NCI-H446 treated with DMSO at 0.1 percent for 48 hours (cell line): ENCODE data around the gene CLDN4.
"Not testable (repeated sequence)": the region's sequence is repeated elsewhere in the genome, so short reads cannot be mapped to it uniquely, and the experiment has no call there.

Source experiments
- DNase-seq: peaks from one replicate; lab custom pipeline; 2025; lab: John Stamatoyannopoulos, UW

Gene CLDN4

DNA sequence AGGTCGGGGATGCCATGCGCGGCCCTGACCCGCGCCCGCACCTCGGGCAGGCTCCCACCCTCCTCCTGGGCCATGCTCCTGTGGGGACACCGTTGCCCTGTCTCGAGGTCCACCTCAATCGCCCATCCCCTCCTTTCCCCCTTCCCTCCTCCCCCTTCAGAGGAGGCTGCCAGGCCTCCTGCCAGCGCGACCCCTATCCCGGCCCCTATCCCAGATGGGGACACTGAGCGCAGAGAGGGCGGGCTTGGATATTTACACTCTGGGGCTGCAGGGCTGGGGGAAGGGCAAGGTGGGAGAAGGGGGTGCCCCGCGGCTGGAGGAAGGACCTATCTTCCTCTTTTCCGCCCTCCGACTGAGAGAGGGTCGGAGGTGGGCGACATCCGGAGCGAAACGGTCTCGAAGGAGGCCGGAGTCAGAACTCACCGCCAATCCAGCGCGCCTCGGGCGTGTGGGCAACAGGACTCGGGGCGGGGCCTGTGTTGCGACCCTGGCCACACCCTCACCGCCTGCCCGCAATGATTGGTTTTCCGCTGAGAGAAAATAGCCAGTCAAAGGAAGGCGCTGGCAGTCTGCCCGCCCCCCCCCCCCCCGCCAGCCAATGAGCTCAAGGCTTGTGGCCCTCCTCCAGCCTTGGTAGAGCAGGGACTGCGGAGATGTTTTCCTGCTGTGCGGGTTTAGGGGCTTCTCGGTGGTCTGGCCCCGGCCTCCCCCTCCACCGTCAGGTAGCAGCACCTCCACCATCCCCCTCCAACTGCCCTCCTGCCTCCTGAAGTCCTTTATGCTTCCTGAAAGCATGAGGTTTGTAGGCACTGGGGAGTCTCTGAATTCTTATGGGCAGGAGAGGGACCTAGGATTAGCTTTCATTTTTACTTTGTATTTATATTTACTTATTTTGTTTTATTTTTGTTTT lies 11.5 kb downstream of the CLDN4 start, which contains the start of gene METTL27:
Gene METTL27 (minus strand): TSS at position 450 of the 910 bp plus-strand sequence. CDS start 376 bp downstream, at position 74.
- DNase-seq, result peak; percentile 53

DNA sequence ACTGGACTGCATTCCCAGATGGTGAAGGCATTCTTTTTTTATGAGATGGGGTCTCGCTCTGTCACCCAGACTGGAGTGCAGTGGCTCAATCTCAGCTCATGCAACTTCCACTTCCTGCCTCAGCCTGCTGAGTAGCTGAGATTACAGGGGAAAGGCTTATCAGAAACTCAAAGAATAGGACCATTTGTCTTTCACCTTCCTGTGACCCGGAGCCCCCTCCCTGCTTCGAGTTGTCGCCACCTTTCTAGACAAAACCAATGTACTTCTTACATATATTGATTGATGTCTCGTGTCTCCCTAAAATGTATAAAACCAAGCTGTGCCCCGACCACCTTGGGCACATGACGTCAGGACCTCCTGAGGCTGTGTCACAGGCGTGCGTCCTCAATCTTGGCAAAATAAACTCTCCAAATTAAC lies 13.3 kb downstream of the CLDN4 start:
- DNase-seq, result no peak

DNA sequence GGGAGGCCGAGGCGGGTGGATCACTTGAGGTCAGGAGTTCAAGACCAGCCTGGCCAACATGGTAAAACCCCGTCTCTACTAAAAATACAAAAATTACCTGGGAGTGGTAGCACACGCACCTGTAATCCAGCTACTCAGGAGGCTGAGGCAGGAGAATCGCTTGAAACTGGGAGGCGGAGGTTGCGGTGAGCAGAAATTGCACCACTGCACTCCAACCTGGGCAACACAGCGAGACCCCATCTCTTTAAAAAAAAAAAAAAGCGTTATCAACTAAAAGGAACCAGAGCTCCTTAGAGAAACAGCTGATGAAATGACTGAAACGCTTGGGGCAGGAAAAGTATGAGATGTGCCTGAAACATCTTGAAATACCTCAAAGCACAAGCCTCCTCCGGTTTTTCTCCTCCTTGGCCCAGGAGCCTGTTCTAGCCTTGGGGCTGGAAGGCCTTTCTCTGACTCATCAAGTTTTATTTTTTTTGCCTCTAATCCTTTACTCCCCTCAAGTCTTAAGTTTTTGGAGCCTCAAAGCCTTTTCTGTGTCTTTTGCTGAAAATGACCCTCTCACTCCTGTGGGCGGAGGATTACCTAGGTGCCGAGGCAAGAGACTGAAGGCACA lies 14.2 kb downstream of the CLDN4 start:
- no peak for DNase-seq

DNA sequence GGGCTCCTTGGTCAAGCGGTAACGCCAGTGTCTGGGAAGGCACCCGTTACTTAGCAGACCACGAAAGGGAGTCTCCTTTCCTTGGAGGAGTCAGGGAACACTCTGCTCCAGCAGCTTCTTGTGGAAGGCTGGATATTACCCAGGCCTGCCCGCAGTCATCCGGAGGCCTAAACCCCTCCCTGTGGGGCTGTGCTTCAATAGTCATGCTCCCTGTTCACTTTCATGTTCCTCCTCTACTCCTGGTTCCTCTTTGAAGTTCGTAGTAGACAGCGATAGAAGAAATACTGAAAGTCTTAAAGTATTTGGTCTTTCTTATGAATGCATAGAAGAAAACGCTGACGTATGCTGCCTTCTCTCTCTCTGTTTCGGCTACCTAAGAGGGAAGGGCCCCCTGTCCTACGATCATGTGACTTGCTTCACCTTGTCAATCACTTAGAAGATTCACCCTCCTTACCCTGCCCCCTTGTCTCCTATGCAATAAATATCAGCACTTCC lies 15.0 kb downstream of the CLDN4 start:
- DNase-seq, result not testable (repeated sequence)

DNA sequence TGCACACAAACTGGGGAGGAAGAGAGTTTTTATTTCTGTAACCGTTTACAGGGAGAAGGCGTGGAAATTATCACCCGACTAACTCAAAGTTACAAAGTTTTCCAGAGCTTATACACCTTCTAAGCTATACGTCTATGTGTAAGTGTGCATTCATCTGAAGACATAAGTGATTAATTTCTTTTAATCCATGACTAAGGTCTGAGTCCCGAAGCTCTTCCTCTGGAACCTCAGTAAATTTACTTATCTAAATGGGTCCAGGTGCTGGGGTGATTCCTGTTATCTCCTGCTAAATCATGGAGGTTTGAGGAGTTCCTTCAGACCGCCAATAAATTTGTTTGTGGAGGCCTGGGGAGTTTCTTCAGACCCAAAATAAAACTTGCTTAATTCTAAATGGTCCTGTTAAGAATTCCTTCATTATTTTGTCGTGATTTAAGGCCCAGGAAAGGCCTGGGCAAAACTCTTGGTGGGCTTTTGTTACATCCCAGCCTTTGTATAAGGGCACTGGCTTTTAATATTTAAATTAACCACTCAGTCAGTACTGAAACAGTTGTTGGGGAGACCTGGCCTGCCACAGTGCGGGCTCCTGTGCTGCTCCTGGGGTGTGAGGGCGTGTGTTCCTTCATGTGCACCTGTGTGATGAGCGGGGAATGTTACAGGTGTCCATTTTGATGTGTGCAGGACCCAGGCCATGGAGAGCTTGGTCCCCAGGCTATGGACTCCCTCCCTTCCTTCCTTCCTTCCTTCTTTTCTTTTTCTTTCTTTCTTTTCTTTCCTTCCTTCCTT lies 17.3 kb downstream of the CLDN4 start:
- DNase-seq, result no peak

DNA sequence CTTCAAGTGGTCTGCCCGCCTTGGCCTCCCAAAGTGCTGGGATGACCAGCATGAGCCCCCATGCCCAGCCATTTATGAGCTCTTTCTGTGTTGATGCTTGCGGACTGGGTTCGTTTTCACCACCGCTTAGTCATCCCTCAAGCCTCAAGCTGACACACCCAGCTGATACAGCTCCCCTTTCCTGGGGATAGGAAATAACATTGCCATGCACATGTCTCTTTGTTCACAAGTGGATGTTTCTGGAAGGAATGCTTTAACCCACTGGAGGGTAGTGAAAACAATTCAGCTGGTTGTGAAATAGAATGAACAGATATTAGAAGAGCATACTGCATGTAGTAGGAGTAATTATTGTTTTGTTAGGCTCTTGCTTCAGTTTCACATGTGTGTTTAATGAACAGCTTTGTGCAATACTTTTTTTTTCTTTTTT lies 20.0 kb downstream of the CLDN4 start:
- DNase-seq, result no peak

DNA sequence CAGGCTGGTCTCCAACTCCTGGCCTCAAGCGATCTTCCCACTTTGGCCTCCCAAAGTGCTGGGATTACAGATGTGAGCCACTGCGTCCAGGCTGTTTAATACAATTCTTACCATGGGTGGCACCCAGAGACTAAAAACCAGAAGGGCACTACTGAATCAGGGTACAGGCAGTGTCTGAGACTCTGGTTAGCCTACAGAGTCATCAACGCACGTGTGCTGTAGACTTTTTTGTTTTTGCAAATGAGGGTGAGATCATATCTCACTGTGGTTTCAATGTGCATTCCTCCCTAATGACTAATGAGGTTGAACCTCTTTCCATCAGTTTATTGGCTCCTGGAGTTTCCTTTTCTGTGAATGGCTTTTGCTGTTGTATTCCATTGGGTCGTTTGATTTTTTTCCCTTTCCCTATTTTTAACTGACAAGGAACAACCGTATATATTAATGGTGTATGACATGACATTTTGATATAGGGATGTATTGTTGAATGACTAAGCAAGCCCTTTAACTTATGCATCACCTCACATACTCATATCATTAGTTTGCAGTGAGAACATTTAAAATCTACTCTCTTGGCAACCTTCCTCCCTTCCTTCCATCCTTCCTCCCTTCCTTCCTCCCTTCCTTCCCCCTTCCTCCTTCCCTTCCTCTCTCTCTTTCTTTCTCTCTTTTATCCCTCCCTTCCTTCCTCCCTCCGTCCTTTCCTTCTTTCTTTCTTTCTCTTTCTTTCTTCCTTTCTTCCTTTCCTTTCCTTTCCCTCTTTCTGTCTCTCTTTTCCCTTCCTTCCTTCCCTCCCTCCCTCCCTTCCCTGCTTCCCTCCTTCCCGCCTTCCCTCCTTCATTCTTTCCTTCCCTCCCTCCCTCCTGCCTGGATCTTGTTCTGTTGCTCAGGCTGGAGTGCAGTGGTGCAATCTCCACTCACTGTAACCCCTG lies 20.9 kb downstream of the CLDN4 start:
- DNase-seq, result no peak

DNA sequence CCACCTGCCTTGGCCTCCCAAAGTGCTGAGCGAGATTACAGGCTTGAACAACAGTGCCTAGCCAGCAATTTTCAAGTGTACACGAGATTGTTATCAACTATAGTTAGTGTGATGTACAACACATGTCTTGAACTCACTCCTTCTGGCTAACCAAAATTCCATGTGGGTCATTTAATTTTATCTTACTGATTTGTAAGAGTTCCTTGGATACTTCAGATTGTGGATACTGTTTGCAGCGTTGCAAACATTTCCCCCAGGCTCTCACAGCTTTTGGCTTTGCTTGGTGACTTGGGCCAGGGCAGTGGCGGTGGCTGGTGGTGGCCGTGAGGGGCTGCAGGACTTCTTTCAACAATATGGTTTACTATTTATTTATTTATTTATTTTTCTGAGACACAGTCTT lies 21.7 kb downstream of the CLDN4 start:
- DNase-seq, result no peak

DNA sequence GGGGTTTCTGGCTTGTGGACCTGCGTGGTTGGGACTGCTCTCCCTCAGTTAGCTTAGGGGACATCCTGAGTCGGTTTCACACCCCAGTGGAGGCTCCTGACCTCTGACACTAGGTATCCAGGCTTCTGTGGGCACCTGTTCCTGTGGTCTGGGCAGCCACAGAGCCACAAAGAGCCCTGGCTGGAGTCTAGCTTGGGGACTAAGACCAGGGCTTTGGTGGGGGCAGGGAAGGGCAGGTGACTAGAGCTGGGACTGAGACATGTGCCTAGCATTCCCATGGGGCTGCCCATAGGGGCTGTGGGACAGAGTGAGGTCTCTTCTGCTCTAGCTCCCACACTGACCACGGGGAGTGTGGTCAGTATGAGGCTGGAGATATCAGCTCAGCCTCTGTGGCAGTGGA lies 26.1 kb downstream of the CLDN4 start:
- DNase-seq, result no peak

DNA sequence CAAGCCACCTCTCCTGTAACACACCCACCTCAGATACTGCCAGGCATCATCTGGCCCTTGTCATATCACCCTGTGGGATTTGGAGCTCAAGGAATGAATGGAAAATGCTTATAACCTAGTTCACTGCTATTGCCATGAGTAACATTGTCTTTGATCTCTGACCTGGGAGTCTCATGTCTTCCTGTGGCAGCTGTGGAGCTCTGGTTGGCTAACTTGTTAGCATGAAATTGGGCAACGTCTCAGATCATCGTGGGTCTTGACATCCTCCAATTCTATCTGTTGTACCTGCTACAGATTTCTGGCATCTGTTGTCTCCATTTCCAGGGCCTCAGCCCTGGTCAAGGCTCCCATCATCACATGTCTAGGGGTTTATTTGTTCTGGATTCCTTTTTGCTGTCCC lies 28.0 kb downstream of the CLDN4 start:
- DNase-seq, result no peak

DNA sequence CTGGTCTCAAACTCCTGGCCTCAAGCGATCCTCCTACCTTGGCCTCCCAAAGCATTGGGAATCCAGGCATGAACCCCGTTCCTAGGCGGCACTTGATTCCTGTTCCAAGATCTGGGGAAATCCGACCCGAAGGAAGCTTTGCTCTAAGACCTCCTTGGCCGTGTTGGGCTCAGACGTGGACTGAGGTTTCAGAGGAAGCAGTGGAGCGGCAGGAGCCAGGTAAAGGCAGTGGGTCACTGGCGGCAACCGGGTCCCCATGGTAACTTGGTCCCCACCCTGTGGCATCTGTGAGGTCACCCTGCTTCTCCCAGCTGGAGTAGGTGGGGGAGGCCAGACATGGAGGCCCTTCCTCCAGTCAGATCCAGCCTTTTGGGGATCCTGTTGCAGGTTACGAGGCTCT lies 30.1 kb downstream of the CLDN4 start, which contains the start of gene TMEM270:
Gene TMEM270 (plus strand): TSS at position 301 of the 400 bp plus-strand sequence. CDS start 36 bp downstream, at position 337.
- DNase-seq, result no peak

DNA sequence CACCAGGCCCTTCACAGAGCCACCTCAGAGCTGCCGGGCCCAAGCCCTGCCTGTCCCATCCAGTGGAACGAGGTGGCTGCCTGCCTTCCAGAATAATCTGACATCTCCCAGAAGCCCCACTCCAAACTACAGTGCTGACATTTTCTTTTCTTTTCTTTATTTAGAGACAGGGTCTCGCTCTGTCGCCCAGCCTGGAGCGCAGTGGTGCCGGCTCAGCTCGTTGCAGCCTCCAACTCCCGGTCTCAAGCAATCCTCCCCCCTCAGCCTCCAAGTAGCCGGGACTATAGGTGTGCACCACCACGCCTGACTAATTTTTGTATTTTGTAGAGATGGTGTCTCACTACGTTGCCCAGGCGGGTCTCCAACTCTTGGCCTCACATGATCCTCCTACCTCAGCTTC lies 30.5 kb downstream of the CLDN4 start:
- DNase-seq, result no peak

DNA sequence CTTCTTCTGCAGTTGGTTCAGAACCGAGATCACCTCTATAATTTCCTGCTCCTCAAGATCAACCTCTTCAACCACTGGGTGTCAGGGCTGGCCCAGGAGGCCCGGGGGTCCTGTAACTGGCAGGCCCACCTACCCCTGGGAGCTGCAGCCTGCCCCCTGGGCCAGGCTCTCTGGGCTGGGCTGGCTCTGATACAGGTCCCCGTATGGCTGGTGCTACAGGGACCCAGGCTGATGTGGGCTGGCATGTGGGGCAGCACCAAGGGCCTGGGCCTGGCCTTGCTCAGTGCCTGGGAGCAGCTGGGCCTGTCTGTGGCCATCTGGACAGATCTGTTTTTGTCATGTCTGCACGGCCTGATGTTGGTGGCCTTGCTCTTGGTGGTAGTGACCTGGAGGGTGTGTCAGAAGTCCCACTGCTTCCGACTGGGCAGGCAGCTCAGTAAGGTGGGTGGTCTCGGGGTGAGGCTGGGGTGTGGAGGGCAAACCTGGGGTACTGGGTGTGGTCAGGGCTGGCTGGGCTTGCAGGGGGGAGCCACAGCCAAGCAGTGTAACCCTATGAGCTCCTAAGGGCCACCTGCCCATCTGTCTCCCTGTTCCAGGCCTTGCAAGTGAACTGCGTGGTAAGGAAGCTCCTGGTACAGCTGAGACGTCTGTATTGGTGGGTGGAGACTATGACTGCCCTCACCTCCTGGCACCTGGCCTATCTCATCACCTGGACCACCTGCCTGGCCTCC lies 34.4 kb downstream of the CLDN4 start:
- DNase-seq, result no peak

DNA sequence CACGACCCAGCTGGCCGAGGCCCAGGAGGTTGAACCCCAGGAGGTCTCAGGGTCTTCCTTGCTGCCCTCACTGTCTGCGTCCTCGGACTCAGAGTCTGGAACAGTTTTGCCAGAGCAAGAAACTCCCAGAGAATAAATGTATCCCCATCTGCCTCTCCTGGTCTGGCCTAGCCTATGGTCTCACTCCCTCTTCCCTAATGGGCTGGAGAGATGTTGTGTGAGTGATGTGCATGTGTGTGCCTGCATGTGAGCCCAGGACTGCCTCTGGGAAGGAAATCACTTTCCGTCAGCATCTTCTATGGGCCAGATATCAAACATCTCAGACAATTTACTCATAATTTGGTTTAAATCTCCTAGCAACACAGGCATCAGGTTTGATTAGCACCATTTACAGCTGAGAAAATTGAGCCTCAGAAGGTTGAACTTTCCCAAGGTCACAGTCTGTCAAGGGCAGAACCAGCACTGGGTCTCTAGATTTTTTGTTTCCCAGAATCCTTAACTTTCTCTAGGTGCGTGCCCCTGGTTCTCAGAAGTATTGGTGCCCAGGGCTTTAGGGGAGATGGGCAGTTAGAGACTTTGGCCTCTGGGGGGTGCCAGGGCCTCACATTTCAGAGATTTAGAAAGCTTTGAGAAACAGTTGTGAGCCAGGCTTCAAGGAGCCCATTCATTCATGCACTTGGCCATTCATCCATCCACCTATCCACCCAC lies 35.1 kb downstream of the CLDN4 start:
- DNase-seq, result no peak

DNA sequence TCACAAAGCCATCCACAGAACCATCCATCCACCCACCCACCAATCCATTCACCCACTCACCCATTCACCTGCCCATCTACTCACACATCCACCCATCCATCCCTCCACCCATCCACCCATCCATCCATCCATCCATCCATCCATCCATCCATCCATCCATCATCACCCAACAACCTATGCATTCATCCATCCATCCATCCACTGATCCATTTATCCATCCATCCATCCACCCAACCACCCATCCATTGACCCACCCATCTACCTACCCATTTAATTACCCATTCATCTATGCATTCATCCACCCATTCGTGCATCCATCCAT lies 35.6 kb downstream of the CLDN4 start:
- DNase-seq, result no peak

DNA sequence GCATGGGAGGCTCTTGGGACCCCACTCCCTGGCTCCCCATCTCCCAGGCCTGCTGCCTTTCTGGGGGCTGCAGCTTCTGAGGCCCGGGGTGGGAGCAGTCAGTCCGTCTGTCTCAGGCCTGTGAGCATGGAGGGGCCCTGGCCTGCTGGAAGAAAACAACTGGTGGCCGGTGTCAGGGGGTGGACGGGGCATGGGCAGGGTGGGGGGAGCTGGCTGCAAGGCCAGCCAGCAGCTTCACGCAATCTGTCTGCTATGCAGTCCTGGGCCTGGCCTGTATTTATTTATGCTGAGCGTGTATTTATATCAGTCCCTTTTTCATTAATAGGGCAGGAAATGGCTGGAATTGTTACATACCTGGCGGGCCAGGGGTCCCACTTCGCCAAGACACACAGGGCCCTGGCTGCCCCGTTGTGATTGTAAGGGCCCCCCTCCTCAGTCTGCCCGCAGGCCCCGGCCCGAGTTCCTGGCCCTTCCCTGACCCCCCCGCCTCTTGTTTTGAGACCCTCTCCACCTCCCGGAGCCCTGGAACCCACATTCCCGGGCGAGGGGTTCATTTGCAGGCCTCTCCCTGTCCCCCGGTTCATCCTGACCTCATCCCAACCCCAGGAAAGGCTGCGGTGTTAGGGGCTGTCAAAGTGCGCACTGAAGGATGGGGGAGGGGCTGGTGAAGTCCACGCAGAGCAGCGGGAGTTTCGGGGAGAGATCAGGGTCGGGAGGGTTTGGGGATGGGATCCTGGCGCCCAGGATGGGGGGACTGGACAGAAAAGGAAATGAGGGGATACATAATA lies 38.4 kb downstream of the CLDN4 start:
- DNase-seq, result no peak

DNA sequence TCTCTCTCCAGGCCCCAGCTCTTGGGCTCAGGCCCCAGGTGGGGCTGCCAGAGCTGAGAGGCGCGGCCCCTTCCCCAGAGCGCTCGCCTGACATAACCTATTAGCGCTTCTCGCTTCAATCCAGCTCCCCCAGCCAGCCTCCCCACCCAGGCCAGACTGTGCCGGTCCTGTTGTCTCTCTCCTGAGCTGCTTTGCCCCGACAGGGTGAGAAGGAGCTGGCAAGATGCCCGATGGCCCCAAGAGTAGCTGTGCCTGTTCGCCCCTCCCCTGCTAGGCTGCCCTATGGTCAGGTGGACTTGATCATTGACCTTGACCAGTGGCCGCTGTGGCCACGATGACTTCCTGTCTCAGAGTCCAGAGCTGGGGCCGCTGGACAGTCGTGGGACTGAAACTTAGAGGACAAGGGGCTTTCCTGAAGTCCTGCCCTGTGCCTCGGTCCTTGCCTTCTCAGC lies 39.3 kb downstream of the CLDN4 start:
- DNase-seq, result no peak

DNA sequence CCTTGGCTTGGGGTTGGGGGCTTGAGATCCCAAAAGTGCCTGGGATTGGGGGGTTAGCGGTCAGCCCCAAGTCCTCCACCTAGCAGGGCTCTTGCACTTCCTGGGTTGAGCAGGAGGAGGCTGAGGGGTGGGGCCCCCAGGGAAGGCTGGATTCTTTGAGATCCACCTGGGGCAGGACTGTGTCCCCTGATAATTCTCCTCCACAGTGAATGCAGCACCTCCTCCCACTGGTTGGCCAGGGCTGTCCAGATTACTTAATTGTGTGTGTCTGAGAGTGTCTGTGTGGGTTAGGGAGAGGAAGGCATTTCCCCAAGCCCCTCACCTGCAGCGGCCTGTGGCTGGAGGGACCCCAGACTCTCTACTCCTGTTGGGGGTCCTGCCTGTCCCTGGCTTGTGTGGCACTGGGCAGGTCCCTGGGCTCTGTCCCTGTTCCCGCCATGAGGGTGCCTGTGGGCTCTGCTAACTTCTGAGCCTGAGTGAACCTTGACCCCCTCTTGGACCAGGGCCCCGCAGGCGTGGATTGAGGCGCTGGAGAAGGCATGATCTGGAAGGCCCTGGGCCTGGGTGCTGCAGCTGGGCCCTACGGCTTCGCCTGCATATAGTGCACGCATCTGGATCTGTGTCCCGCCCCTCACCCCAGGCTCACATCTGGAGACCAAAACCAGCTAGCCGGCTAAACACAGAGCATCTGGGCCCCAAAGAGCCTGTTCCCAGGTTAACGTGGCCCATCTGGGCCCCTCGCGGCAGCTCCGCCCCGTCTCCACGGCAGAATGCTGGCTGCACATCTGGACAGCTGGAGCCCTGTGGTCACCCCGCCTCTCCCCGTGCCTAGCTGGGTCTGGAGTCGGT lies 40.6 kb downstream of the CLDN4 start:
- no peak for DNase-seq
